Nephron (organoid): ENCODE measurements around the gene DSCAML1.

Source experiments
- H3K27ac Mint-ChIP-seq, 3 experiments: 2 replicates each; pipeline ENCODE4 v1.8.0; 2020; ENCODE audit warnings: mixed read lengths in 3 of 3, mild to moderate bottlenecking in 2 of 3, moderate library complexity in 1 of 3
- H3K27me3 Mint-ChIP-seq: 2 replicates; pipeline ENCODE4 v1.8.0; 2021; ENCODE audit warnings: low read depth, mild to moderate bottlenecking, moderate library complexity, mixed read lengths
- H3K36me3 Mint-ChIP-seq: 2 replicates; pipeline ENCODE4 v1.8.0; 2020; ENCODE audit warnings: low read depth, mixed read lengths
- H3K4me1 Mint-ChIP-seq: 2 replicates; pipeline ENCODE4 v1.8.0; 2020; ENCODE audit warnings: mixed read lengths
- H3K4me3 Mint-ChIP-seq, 3 experiments: 2 replicates each; pipeline ENCODE4 v1.8.0; 2020; ENCODE audit warnings: mild to moderate bottlenecking in 3 of 3, mixed read lengths in 3 of 3, moderate library complexity in 2 of 3
- H3K9me3 Mint-ChIP-seq: 2 replicates; pipeline ENCODE4 v1.8.0; 2020; ENCODE audit warnings: mixed read lengths
- CTCF ChIP-seq, 3 experiments: fragments of 200-600 bp; sonication (generic); IDR thresholded peaks; one replicate each; pipeline ENCODE4 v1.5.0; 2021; ENCODE audit warnings: antibody characterized with exemption in 3 of 3; ENCODE audit not compliant: unreplicated experiment in 3 of 3

The DSCAML1 gene

GRCh38 chr11:117525866-117526542, 271.0 kb downstream of the DSCAML1 start:
- Mint-ChIP-seq H3K27ac (peak overlapping the region in 1 of 3 experiments; percentile 59), H3K36me3 (no peaks in the 10 kb centered on the region), H3K27me3 (peaks cover 26% of the 10 kb centered on the region)

DNA sequence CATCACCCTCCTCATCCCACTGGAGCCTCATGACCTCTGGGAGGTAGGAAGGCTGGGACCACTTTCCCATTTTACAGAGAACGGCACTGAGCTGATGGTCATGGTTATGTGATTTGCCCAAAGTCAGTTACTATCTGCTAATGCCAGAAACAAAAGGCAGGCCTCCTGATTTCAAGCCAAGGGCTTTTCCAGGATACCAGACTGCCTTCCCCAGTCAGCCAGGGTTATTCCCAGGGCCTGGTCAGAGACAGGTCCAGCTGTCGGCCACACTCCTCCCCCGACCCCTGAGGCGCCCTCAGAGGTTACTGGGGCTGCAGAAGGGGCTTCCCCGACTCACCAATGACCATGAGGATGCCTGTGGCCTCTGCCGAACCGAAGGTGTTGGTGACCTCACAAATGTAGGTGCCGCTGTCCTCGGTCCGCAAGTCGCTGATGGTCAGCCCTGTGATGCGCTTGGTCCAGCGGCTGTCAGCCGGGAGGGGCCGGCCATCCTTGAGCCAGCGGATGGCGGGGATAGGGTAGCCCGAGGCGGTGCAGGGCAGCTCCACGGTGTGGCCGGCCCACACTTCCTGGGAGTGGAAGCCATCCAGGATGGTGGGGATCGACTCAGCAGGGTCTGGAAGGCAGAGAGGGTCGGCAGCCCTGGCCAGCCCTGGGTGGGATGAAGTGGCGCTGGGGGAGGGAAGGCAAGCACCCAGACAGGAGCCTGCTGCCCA, 272.4 kb downstream of the DSCAML1 start:
- TF ChIP-seq CTCF (IDR thresholded peaks at IDR 0.05; ENCODE audit: unreplicated experiment in 3 of 3): no peak
- Mint-ChIP-seq H3K9me3 (no peaks in the 10 kb centered on the region), H3K4me3 (no peak overlapping the region), H3K27ac (no peak overlapping the region), H3K36me3 (no peaks in the 10 kb centered on the region), H3K27me3 (peaks cover 23% of the 10 kb centered on the region), H3K4me1 (peaks cover 29% of the 10 kb centered on the region)

More at GRCh38 chr11:117525866-117526542, 271.0 kb downstream of the DSCAML1 start:
- TF ChIP-seq CTCF (IDR thresholded peaks at IDR 0.05; ENCODE audit: unreplicated experiment in 3 of 3): no peak
- Mint-ChIP-seq H3K4me1 (peaks cover 21% of the 10 kb centered on the region), H3K9me3 (no peaks in the 10 kb centered on the region), H3K4me3 (no peak overlapping the region)

- H3K27ac Mint-ChIP-seq: peak overlapping the region in 2 of 3 experiments; percentile 38 to 79
- H3K4me1 Mint-ChIP-seq: peaks cover 36% of the 10 kb centered on the region
Observed at GRCh38 chr11:117523680-117524079, 273.3 kb downstream of the DSCAML1 start.

GRCh38 chr11:117521974-117522373, 275.0 kb downstream of the DSCAML1 start:
- Mint-ChIP-seq H3K4me1 (peaks cover 26% of the 10 kb centered on the region), H3K36me3 (no peaks in the 10 kb centered on the region), H3K9me3 (no peaks in the 10 kb centered on the region), H3K27me3 (peaks cover 23% of the 10 kb centered on the region), H3K4me3 (no peak overlapping the region), H3K27ac (peak overlapping the region in 2 of 3 experiments; percentile 27 to 50)
- TF ChIP-seq CTCF (IDR thresholded peaks at IDR 0.05; ENCODE audit: unreplicated experiment in 3 of 3): no peak

More at GRCh38 chr11:117523680-117524079, 273.3 kb downstream of the DSCAML1 start:
- Mint-ChIP-seq H3K27me3 (peaks cover 23% of the 10 kb centered on the region), H3K9me3 (no peaks in the 10 kb centered on the region), H3K36me3 (no peaks in the 10 kb centered on the region), H3K4me3 (no peak overlapping the region)
- TF ChIP-seq CTCF (IDR thresholded peaks at IDR 0.05; ENCODE audit: unreplicated experiment in 3 of 3): no peak

DNA sequence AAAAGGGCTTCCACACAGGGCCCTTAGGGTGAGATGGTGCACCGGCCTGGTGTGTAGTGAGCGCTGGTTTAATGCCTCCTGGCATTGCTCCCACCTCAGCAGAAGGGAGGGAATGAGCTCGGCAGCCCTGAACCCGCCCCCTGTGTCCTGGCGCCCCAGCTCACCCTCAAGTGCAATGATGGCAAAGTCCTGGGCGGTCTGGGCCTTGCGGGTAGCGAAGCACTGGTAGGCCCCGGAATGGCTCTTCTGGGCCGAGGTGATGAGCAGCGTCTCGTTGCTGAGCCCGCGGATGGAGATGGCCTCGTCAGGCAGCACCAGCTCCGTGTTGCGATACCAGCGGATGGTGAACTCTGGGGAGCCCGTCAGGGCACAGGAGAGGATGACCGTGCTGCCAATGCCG, 276.1 kb downstream of the DSCAML1 start:
- peaks cover 28% of the 10 kb centered on the region for H3K27me3 Mint-ChIP-seq
- no peak overlapping the region for H3K27ac Mint-ChIP-seq
- H3K4me1 Mint-ChIP-seq: peaks cover 26% of the 10 kb centered on the region
- H3K9me3 Mint-ChIP-seq: no peaks in the 10 kb centered on the region
- H3K36me3 Mint-ChIP-seq: no peaks in the 10 kb centered on the region
- no peak for TF ChIP-seq CTCF (IDR thresholded peaks at IDR 0.05; ENCODE audit: unreplicated experiment in 3 of 3)
- no peak overlapping the region for H3K4me3 Mint-ChIP-seq
